Esophagus muscularis mucosa (tissue), 4 donors: ENCODE data around the gene ADGRV1. TPM values are rescaled to one million over a fixed set of nuclear protein-coding genes. Genes with fewer than 3 reads are reported as not detected.

ENCODE experiments used
- DNase-seq: peaks from one replicate; pipeline ENCODE4 v3.0.0-alpha.2; 2017; ENCODE audit errors: extremely low spot score
- H3K27ac ChIP-seq, 4 donors: fragments of 200-600 bp; sonication (generic); replicated peaks in 1 of 4; 1 replicate in 3 of 4; 2 replicates in 1 of 4; pipeline ENCODE4 v1.5.1; 2016 to 2019; ENCODE audit warnings: mild to moderate bottlenecking in 1 of 4
- H3K27me3 ChIP-seq, 4 donors: fragments of 200-600 bp; sonication (generic); one replicate each; pipeline versions ENCODE4 v1.5.1 to v1.6.0; 2016 to 2019
- H3K36me3 ChIP-seq, 4 donors: fragments of 200-600 bp; sonication (generic); one replicate each; pipeline ENCODE4 v1.5.1; 2016 to 2019
- H3K4me1 ChIP-seq, 4 donors: fragments of 200-600 bp; sonication (generic); one replicate each; pipeline ENCODE4 v1.5.1; 2016 to 2019
- H3K4me3 ChIP-seq, 4 donors: fragments of 200-600 bp; sonication (generic); 1 replicate in 2 of 4; 2 replicates in 2 of 4; pipeline ENCODE4 v1.5.1; 2016 to 2019; ENCODE audit warnings: mild to moderate bottlenecking in 4 of 4, moderate library complexity in 1 of 4
- H3K9me3 ChIP-seq, 4 donors: fragments of 200-600 bp; sonication (generic); 1 replicate in 3 of 4; 2 replicates in 1 of 4; pipeline ENCODE4 v1.5.1; 2016 to 2019
- EP300 ChIP-seq: sonication (generic); formaldehyde crosslinking; IDR thresholded peaks from one replicate; pipeline ENCODE4 v1.6.1; 2017; ENCODE audit warnings: antibody characterized with exemption
- POLR2A ChIP-seq: fragments of 450-650 bp; IDR thresholded peaks from one replicate; pipeline ENCODE4 v1.6.1; 2017; ENCODE audit warnings: antibody characterized with exemption, moderate library complexity, mild to moderate bottlenecking, low read depth
- POLR2AphosphoS5 ChIP-seq, 2 donors: sonication (generic); formaldehyde crosslinking; IDR thresholded peaks; one replicate each; pipeline ENCODE4 v1.6.1; 2017; ENCODE audit warnings: antibody characterized with exemption in 2 of 2
- WGBS: methylation state at CpG from one replicate; pipeline ENCODE4 v1.1.5; 2018; 5-methylcytosine and 5-hydroxymethylcytosine counted together
- intact Hi-C: fragments of 100-400 bp; cut with DNase I; formaldehyde crosslinking; loops from one replicate; pipeline ENCODE4 v1.15.1; 2023
- total RNA-seq, 4 donors: library from RNA; depleted of rRNA; stranded (reverse); fragments of >200 nt; gene quantifications; one replicate each; pipeline versions ENCODE4 v1.1.0 to v1.2.1, GENCODE V29; 2016
- TF ChIP-seq, protein P1 (sequence below), 3 experiments: fragments of 200-600 bp in 2 of 3; fragments of 450-650 bp in 1 of 3; sonication (generic) in 2 of 3; IDR thresholded peaks; one replicate each; pipeline ENCODE4 v1.5.1; 2017 to 2019; ENCODE audit warnings: antibody characterized with exemption in 3 of 3, mild to moderate bottlenecking in 2 of 3, moderate library complexity in 1 of 3

The ADGRV1 gene
- total RNA-seq, 4 donors from 2014 or later = 0.42 to 1.4 (median 0.54) TPM

DNA sequence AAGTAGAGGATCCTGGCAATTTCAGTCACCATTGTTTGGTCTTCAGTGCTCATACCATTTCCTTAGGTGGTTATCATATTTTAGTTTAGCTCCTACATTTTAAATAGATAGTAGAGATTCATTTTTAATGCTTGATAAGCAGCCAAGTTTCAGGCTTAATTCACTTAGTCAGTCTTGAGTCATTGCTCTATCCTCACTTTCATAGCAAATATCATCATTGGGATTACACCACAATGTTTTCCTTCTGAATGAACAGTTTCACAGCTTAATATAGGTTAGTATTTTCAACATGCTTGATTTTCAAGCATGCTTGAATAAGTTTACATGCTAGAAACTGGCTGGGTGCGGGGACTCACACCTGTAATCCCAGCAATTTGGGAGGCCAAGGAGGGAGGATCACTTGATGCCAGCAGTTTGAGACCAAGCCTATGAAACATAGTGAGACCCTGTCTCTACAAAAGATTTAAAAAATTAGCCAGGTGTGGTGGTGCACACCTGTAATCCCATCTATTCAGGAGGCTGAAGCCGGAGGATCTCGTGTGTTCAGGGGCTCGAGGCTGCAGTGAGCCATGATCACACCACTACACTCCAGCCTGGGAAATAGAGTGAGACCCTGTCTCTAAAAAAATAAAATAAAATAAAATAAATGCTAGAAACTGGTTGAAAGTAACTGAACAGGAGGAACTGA is 339.9 kb downstream of the ADGRV1 start:
- H3K27me3 ChIP-seq = no peaks in the 10 kb centered on the region
- no peaks in the 10 kb centered on the region for H3K9me3 ChIP-seq
- intact Hi-C loops = no loop called here
- DNase-seq = no peak
- H3K27ac ChIP-seq = no peak overlapping the region
- 99% methylated on average over 4 of the region's 4 CpGs for WGBS
- H3K36me3 ChIP-seq = no peaks in the 10 kb centered on the region
- H3K4me1 ChIP-seq = no peaks in the 10 kb centered on the region
- TF ChIP-seq EP300 = no peak
- TF ChIP-seq POLR2A = no peak
- TF ChIP-seq, protein P1, sequence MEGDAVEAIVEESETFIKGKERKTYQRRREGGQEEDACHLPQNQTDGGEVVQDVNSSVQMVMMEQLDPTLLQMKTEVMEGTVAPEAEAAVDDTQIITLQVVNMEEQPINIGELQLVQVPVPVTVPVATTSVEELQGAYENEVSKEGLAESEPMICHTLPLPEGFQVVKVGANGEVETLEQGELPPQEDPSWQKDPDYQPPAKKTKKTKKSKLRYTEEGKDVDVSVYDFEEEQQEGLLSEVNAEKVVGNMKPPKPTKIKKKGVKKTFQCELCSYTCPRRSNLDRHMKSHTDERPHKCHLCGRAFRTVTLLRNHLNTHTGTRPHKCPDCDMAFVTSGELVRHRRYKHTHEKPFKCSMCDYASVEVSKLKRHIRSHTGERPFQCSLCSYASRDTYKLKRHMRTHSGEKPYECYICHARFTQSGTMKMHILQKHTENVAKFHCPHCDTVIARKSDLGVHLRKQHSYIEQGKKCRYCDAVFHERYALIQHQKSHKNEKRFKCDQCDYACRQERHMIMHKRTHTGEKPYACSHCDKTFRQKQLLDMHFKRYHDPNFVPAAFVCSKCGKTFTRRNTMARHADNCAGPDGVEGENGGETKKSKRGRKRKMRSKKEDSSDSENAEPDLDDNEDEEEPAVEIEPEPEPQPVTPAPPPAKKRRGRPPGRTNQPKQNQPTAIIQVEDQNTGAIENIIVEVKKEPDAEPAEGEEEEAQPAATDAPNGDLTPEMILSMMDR (IDR thresholded peaks at IDR 0.05) = no peak
- TF ChIP-seq POLR2AphosphoS5 (IDR thresholded peaks at IDR 0.05) = no peak
- H3K4me3 ChIP-seq = no peak overlapping the region

DNA sequence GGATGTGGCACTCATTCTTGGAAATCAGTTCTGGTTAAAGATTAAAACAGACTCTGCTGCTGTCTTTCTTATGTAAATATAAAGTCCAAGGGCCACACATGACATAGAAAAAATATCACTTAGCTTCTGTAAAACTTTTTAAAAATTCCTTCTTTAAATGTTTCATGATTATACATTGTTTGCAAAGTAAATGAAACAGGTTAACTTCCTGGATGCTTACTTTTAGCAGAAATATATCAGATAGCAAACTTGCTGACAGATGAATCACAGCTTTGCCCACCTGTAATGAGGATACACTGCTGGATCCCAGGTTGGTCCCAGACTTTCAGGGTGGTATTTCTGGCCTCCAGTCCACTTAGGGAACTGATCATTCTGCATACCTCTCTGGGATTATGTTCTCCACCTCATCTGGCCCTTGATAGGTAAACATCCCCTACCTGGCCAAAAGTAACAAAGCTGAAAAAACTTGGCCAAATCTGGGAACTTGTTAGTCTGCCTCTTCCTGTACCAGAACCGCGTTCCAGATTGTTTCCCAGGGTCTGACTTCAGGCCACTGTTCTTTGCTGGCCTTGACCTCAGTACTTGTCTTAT is 340.5 kb downstream of the ADGRV1 start:
- intact Hi-C loops = no loop called here
- no peak for DNase-seq
- no peak overlapping the region for H3K4me3 ChIP-seq
- TF ChIP-seq POLR2A (no peak), POLR2AphosphoS5 (IDR thresholded peaks at IDR 0.05) (no peak), EP300 (no peak)
- TF ChIP-seq, protein P1 (IDR thresholded peaks at IDR 0.05) = no peak
- no peaks in the 10 kb centered on the region for H3K4me1 ChIP-seq
- no peaks in the 10 kb centered on the region for H3K36me3 ChIP-seq
- no peaks in the 10 kb centered on the region for H3K9me3 ChIP-seq
- WGBS = 76% methylated on average over 2 of the region's 2 CpGs
- H3K27ac ChIP-seq = no peak overlapping the region
- H3K27me3 ChIP-seq = no peaks in the 10 kb centered on the region

DNA sequence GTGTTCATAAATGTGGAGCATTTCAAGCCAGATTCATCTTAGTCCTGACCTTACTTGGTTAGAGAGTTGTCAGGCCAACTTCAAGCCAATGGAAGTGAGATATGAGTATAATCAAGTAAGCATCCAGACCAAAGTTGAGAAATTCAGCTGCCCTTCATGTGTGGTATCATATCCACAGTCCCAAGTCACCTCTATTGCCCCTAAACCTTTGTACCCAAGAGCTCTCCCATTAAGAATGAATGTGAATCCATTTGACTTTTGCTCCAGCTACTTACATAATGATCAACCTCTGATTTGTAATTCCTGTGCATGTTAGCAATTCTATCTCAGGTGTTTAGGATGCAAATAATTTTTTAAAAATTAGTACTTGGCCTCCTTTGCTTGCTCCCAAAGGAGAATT is 342.7 kb downstream of the ADGRV1 start:
- no peak overlapping the region for H3K4me3 ChIP-seq
- no peaks in the 10 kb centered on the region for H3K36me3 ChIP-seq
- no peak overlapping the region for H3K27ac ChIP-seq
- no peaks in the 10 kb centered on the region for H3K4me1 ChIP-seq
- no peaks in the 10 kb centered on the region for H3K27me3 ChIP-seq
- no peak for DNase-seq
- intact Hi-C loops = no loop called here
- H3K9me3 ChIP-seq = no peaks in the 10 kb centered on the region
- TF ChIP-seq POLR2AphosphoS5 (IDR thresholded peaks at IDR 0.05) (no peak), POLR2A (no peak), EP300 (no peak)
- TF ChIP-seq, protein P1 (IDR thresholded peaks at IDR 0.05) = no peak

- 92% methylated on average over 4 of the region's 4 CpGs for WGBS
- intact Hi-C loops = no loop called here
Observed at GRCh38 chr5:90902170-90902569, 343.6 kb downstream of the ADGRV1 start.

More at GRCh38 chr5:90902170-90902569, 343.6 kb downstream of the ADGRV1 start:
- TF ChIP-seq POLR2A (no peak), EP300 (no peak), POLR2AphosphoS5 (IDR thresholded peaks at IDR 0.05) (no peak)
- TF ChIP-seq, protein P1 (IDR thresholded peaks at IDR 0.05) = no peak
- H3K4me1 ChIP-seq = no peaks in the 10 kb centered on the region
- no peaks in the 10 kb centered on the region for H3K36me3 ChIP-seq
- no peaks in the 10 kb centered on the region for H3K27me3 ChIP-seq
- no peak overlapping the region for H3K27ac ChIP-seq
- no peak for DNase-seq
- H3K9me3 ChIP-seq = no peaks in the 10 kb centered on the region
- no peak overlapping the region for H3K4me3 ChIP-seq
